Measurements from ENCODE around the gene SALL3.

SALL3 gene

GRCh38 chr18:78945628-78946027, 34.0 kb upstream of the SALL3 start:
- no peak overlapping the region for H3K27ac ChIP-seq (ENCODE audit: low read depth, low read length)
- H3K27me3 ChIP-seq (ENCODE audit: control insufficient read depth, insufficient read depth, low read length): no peaks in the 10 kb centered on the region
- no peak overlapping the region for H3K4me3 ChIP-seq (ENCODE audit: low read depth, low read length)
- H3K9me3 ChIP-seq (ENCODE audit: control insufficient read depth, insufficient read depth, low read length): peaks cover 5% of the 10 kb centered on the region; the same call in 1 of the 2 replicates
- H3K36me3 ChIP-seq (ENCODE audit: control insufficient read depth, insufficient read depth, low read length): no peaks in the 10 kb centered on the region
- no peaks in the 10 kb centered on the region; the same call in 1 of the 2 replicates for H3K4me1 ChIP-seq (ENCODE audit: control insufficient read depth, insufficient read depth, low read length)
- no peak overlapping the region for H3K9ac ChIP-seq (ENCODE audit: low read depth, low read length)

GRCh38 chr18:78947291-78947690, 32.3 kb upstream of the SALL3 start:
- peaks cover 10% of the 10 kb centered on the region; the same call in 1 of the 2 replicates for H3K9me3 ChIP-seq (ENCODE audit: control insufficient read depth, insufficient read depth, low read length)
- H3K9ac ChIP-seq (ENCODE audit: low read depth, low read length): no peak overlapping the region
- H3K27me3 ChIP-seq (ENCODE audit: control insufficient read depth, insufficient read depth, low read length): no peaks in the 10 kb centered on the region
- H3K4me3 ChIP-seq (ENCODE audit: low read depth, low read length): no peak overlapping the region
- no peak overlapping the region for H3K27ac ChIP-seq (ENCODE audit: low read depth, low read length)
- no peaks in the 10 kb centered on the region; the same call in 1 of the 2 replicates for H3K4me1 ChIP-seq (ENCODE audit: control insufficient read depth, insufficient read depth, low read length)
- H3K36me3 ChIP-seq (ENCODE audit: control insufficient read depth, insufficient read depth, low read length): no peaks in the 10 kb centered on the region

GRCh38 chr18:78948221-78948620, 31.4 kb upstream of the SALL3 start:
- no peak overlapping the region for H3K4me3 ChIP-seq (ENCODE audit: low read depth, low read length)
- no peaks in the 10 kb centered on the region for H3K36me3 ChIP-seq (ENCODE audit: control insufficient read depth, insufficient read depth, low read length)
- no peaks in the 10 kb centered on the region; the same call in 1 of the 2 replicates for H3K4me1 ChIP-seq (ENCODE audit: control insufficient read depth, insufficient read depth, low read length)
- H3K27me3 ChIP-seq (ENCODE audit: control insufficient read depth, insufficient read depth, low read length): no peaks in the 10 kb centered on the region
- H3K27ac ChIP-seq (ENCODE audit: low read depth, low read length): no peak overlapping the region
- H3K9me3 ChIP-seq (ENCODE audit: control insufficient read depth, insufficient read depth, low read length): peaks cover 10% of the 10 kb centered on the region; the same call in 1 of the 2 replicates
- no peak overlapping the region for H3K9ac ChIP-seq (ENCODE audit: low read depth, low read length)

- no peak overlapping the region for H3K4me3 ChIP-seq (ENCODE audit: low read depth, low read length)
- H3K27ac ChIP-seq (ENCODE audit: low read depth, low read length): no peak overlapping the region
- no peaks in the 10 kb centered on the region for H3K27me3 ChIP-seq (ENCODE audit: control insufficient read depth, insufficient read depth, low read length)
These were observed 30.9 kb upstream of the SALL3 start for GRCh38 chr18:78948707-78949106.

GRCh38 chr18:78949216-78949615, 30.4 kb upstream of the SALL3 start:
- Histone ChIP-seq H3K27ac (ENCODE audit: low read depth, low read length) (no peak overlapping the region), H3K27me3 (ENCODE audit: control insufficient read depth, insufficient read depth, low read length) (no peaks in the 10 kb centered on the region), H3K36me3 (ENCODE audit: control insufficient read depth, insufficient read depth, low read length) (no peaks in the 10 kb centered on the region)

More at GRCh38 chr18:78948707-78949106, 30.9 kb upstream of the SALL3 start:
- H3K9me3 ChIP-seq (ENCODE audit: control insufficient read depth, insufficient read depth, low read length): peaks cover 5% of the 10 kb centered on the region; the same call in 1 of the 2 replicates
- no peaks in the 10 kb centered on the region; the same call in 1 of the 2 replicates for H3K4me1 ChIP-seq (ENCODE audit: control insufficient read depth, insufficient read depth, low read length)
- H3K36me3 ChIP-seq (ENCODE audit: control insufficient read depth, insufficient read depth, low read length): no peaks in the 10 kb centered on the region
- no peak overlapping the region for H3K9ac ChIP-seq (ENCODE audit: low read depth, low read length)

GRCh38 chr18:78950386-78950785, 29.2 kb upstream of the SALL3 start:
- Histone ChIP-seq H3K27ac (ENCODE audit: low read depth, low read length) (no peak overlapping the region), H3K4me3 (ENCODE audit: low read depth, low read length) (no peak overlapping the region), H3K36me3 (ENCODE audit: control insufficient read depth, insufficient read depth, low read length) (no peaks in the 10 kb centered on the region), H3K27me3 (ENCODE audit: control insufficient read depth, insufficient read depth, low read length) (no peaks in the 10 kb centered on the region), H3K4me1 (ENCODE audit: control insufficient read depth, insufficient read depth, low read length) (no peaks in the 10 kb centered on the region; the same call in 1 of the 2 replicates), H3K9ac (ENCODE audit: low read depth, low read length) (no peak overlapping the region), H3K9me3 (ENCODE audit: control insufficient read depth, insufficient read depth, low read length) (peaks cover 5% of the 10 kb centered on the region; the same call in 1 of the 2 replicates)

More at GRCh38 chr18:78949216-78949615, 30.4 kb upstream of the SALL3 start:
- Histone ChIP-seq H3K4me3 (ENCODE audit: low read depth, low read length) (no peak overlapping the region), H3K9me3 (ENCODE audit: control insufficient read depth, insufficient read depth, low read length) (peaks cover 5% of the 10 kb centered on the region; the same call in 1 of the 2 replicates), H3K4me1 (ENCODE audit: control insufficient read depth, insufficient read depth, low read length) (no peaks in the 10 kb centered on the region; the same call in 1 of the 2 replicates), H3K9ac (ENCODE audit: low read depth, low read length) (no peak overlapping the region)

DNA sequence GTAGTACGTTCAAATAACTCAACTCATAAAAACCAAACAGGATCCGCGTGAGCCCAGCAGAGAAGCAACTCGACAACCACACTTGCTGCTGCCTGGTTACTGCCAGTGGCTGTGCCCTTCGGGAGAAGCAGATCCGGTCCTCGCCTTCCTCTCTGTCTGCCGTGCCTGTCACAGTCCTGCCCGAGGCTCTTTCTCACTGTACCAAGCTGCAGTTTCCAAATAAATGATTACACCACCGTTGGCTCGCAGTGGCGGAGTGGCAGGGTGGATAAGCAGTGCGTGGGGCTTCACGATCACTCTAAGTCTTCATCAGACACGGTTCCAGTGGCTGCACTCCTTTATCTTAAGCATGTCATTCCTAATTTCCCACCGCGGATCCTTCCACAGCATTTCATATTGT, 26.1 kb upstream of the SALL3 start:
- no peak overlapping the region for H3K4me3 ChIP-seq (ENCODE audit: low read depth, low read length)
- peaks cover 5% of the 10 kb centered on the region; the same call in 1 of the 2 replicates for H3K9me3 ChIP-seq (ENCODE audit: control insufficient read depth, insufficient read depth, low read length)
- no peaks in the 10 kb centered on the region for H3K36me3 ChIP-seq (ENCODE audit: control insufficient read depth, insufficient read depth, low read length)
- no peak overlapping the region for H3K9ac ChIP-seq (ENCODE audit: low read depth, low read length)
- H3K4me1 ChIP-seq (ENCODE audit: control insufficient read depth, insufficient read depth, low read length): no peaks in the 10 kb centered on the region
- H3K27me3 ChIP-seq (ENCODE audit: control insufficient read depth, insufficient read depth, low read length): no peaks in the 10 kb centered on the region
- no peak overlapping the region for H3K27ac ChIP-seq (ENCODE audit: low read depth, low read length)

- no peaks in the 10 kb centered on the region for H3K4me1 ChIP-seq (ENCODE audit: control insufficient read depth, insufficient read depth, low read length)
- H3K36me3 ChIP-seq (ENCODE audit: control insufficient read depth, insufficient read depth, low read length): no peaks in the 10 kb centered on the region
- no peak overlapping the region for H3K4me3 ChIP-seq (ENCODE audit: low read depth, low read length)
- H3K27me3 ChIP-seq (ENCODE audit: control insufficient read depth, insufficient read depth, low read length): no peaks in the 10 kb centered on the region
- H3K27ac ChIP-seq (ENCODE audit: low read depth, low read length): no peak overlapping the region
- H3K9ac ChIP-seq (ENCODE audit: low read depth, low read length): no peak overlapping the region
- H3K9me3 ChIP-seq (ENCODE audit: control insufficient read depth, insufficient read depth, low read length): peaks cover 5% of the 10 kb centered on the region; the same call in 1 of the 2 replicates
These were observed 24.6 kb upstream of the SALL3 start for GRCh38 chr18:78955051-78955450.

DNA sequence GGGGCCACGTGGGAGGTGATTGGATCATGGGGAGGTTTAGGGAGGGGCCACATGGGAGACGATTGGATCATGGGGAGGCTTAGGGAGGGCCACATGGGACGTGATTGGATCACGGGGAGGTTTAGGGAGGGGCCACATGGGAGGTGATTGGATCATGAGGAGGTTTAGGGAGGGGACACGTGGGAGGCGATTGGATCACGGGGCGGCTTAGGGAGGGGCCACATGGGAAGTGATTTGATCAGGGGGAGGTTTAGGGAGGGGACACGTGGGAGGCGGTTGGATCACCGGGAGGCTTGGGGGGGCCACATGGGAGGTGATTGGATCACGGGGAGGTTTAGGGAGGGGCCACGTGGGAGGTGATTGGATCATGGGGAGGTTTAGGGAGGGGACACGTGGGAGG, 22.5 kb upstream of the SALL3 start:
- Histone ChIP-seq H3K36me3 (ENCODE audit: control insufficient read depth, insufficient read depth, low read length) (no peaks in the 10 kb centered on the region), H3K4me1 (ENCODE audit: control insufficient read depth, insufficient read depth, low read length) (no peaks in the 10 kb centered on the region), H3K9ac (ENCODE audit: low read depth, low read length) (no peak overlapping the region), H3K27ac (ENCODE audit: low read depth, low read length) (no peak overlapping the region), H3K27me3 (ENCODE audit: control insufficient read depth, insufficient read depth, low read length) (no peaks in the 10 kb centered on the region), H3K9me3 (ENCODE audit: control insufficient read depth, insufficient read depth, low read length) (0 out of 2 replicates have a peak, but pooled peaks cover 2% of the 10 kb centered on the region), H3K4me3 (ENCODE audit: low read depth, low read length) (no peak overlapping the region)

GRCh38 chr18:78960709-78961108, 18.9 kb upstream of the SALL3 start:
- no peaks in the 10 kb centered on the region for H3K27me3 ChIP-seq (ENCODE audit: control insufficient read depth, insufficient read depth, low read length)
- H3K9me3 ChIP-seq (ENCODE audit: control insufficient read depth, insufficient read depth, low read length): peaks cover 14% of the 10 kb centered on the region
- no peak overlapping the region for H3K4me3 ChIP-seq (ENCODE audit: low read depth, low read length)
- no peaks in the 10 kb centered on the region for H3K36me3 ChIP-seq (ENCODE audit: control insufficient read depth, insufficient read depth, low read length)
- H3K4me1 ChIP-seq (ENCODE audit: control insufficient read depth, insufficient read depth, low read length): no peaks in the 10 kb centered on the region
- H3K9ac ChIP-seq (ENCODE audit: low read depth, low read length): no peak overlapping the region
- no peak overlapping the region for H3K27ac ChIP-seq (ENCODE audit: low read depth, low read length)

DNA sequence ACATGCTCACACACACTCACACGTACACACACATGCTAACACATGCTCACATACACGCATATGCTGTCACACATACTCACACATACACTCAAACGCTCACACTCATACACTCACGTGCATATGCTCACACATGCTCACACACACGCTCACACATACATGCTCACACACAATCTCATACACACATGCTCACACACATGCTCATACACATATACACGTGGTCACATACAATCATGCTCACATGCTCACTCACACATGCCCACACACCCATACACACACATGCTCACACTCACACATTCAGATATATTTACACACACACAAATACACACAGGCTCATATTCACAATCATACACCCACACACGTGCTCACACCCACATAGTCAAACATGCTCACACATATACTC, 17.5 kb upstream of the SALL3 start:
- no peak overlapping the region for H3K9ac ChIP-seq (ENCODE audit: low read depth, low read length)
- no peaks in the 10 kb centered on the region for H3K4me1 ChIP-seq (ENCODE audit: control insufficient read depth, insufficient read depth, low read length)

More for the DNA sequence above, 17.5 kb upstream of the SALL3 start:
- peaks cover 14% of the 10 kb centered on the region for H3K9me3 ChIP-seq (ENCODE audit: control insufficient read depth, insufficient read depth, low read length)
- no peak overlapping the region for H3K4me3 ChIP-seq (ENCODE audit: low read depth, low read length)
- H3K36me3 ChIP-seq (ENCODE audit: control insufficient read depth, insufficient read depth, low read length): no peaks in the 10 kb centered on the region
- H3K27me3 ChIP-seq (ENCODE audit: control insufficient read depth, insufficient read depth, low read length): no peaks in the 10 kb centered on the region
- H3K27ac ChIP-seq (ENCODE audit: low read depth, low read length): no peak overlapping the region

Measured in HUES48 (cell line).